Erythroblast (primary cell): ENCODE measurements around the gene PYM1.

ENCODE experiments used
- GATA1 ChIP-seq: IDR thresholded peaks from 2 replicates; pipeline ENCODE4 v1.6.1; 2011; ENCODE audit warnings: low read depth, mild to moderate bottlenecking, control low read depth, low read length, moderate library complexity
- POLR2A ChIP-seq: IDR thresholded peaks from 2 replicates; pipeline ENCODE4 v1.6.1; 2011; ENCODE audit warnings: mild to moderate bottlenecking, low read length

DNA sequence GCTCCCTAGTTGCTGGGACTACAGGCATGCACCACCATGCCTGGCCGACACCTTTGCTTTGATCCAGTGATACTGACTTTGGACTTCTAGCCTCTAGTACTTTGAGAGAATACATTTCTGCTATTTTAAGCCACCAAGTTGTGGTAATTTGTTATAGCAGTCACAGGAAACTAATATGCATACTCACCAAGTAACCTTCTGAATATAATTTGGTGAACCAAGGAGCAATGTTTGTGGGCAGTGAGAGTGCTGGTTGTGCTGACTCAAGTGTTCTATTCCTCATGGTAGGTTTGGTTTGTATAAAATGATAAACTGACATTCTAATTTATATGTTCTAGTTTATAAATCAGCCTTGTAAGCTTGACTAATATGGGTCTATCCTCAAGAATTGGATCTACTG lies 42.6 kb downstream of the PYM1 start:
- TF ChIP-seq POLR2A (no peak), GATA1 (no peak)
